GM12878 (cell line): ENCODE measurements around the gene SLITRK5. TPM values are rescaled to one million over a fixed set of nuclear protein-coding genes. Genes with fewer than 3 reads are reported as not detected.

ENCODE experiments used
- ATAC-seq: fragments of 200-7000 bp; cut with Tn5 transposase; 3 replicates; pipeline ENCODE4 v1.9.1; 2020; ENCODE audit warnings: mild to moderate bottlenecking, moderate library complexity
- BruUV-seq: library from RNA; stranded (reverse); fragments of 400-500 nt; replicated peaks from 2 replicates; lab custom pipeline; 2021; lab: Mats Ljungman, UMichigan
- CTCF ChIA-PET: fragments of 300-600 bp; sonication (Branson Sonifier 250); formaldehyde crosslinking; extraction: SDS; loops from one replicate; lab custom pipeline; 2021; ENCODE audit warnings: inconsistent platforms; lab: Yijun Ruan, JAX
- POLR2A ChIA-PET: fragments of 350-600 bp; formaldehyde crosslinking; extraction: SDS; loops from one replicate; lab custom pipeline; 2021; ENCODE audit warnings: inconsistent platforms; lab: Charles Lee
- RAD21 ChIA-PET: fragments of 300-600 bp; sonication (Branson Sonifier 250); formaldehyde crosslinking; loops from one replicate; lab custom pipeline; 2023; ENCODE audit warnings: antibody characterized with exemption; ENCODE audit not compliant: unreplicated experiment; lab: Charles Lee
- SMC1A ChIA-PET: fragments of 300-600 bp; sonication (Branson Sonifier 250); formaldehyde crosslinking; loops from one replicate; lab custom pipeline; 2023; ENCODE audit not compliant: unreplicated experiment, uncharacterized antibody; lab: Charles Lee
- DNase-seq: peaks from one replicate; pipeline ENCODE4 v3.0.0-alpha.2; 2011; ENCODE audit warnings: low read depth, low spot score
- FAIRE-seq: peaks from 3 replicates; lab custom pipeline; 2011; peaks lifted over from hg19 to GRCh38; lab: Jason Lieb, UNC
- H2AFZ ChIP-seq: 2 replicates; pipeline ENCODE4 v1.6.0; 2011; ENCODE audit warnings: low read depth, low read length, control low read depth; ENCODE audit not compliant: control insufficient read depth
- H3K27ac ChIP-seq: 2 replicates; pipeline ENCODE4 v1.5.1; 2011; ENCODE audit warnings: control low read depth; ENCODE audit not compliant: control insufficient read depth, insufficient read depth
- H3K27me3 ChIP-seq, 2 experiments: replicated peaks in 1 of 2; 2 replicates each; pipeline versions ENCODE4 v1.6.0 to v1.6.1; 2011; ENCODE audit warnings: low read length in 1 of 2; ENCODE audit not compliant: control insufficient read depth in 2 of 2, insufficient read depth in 2 of 2
- H3K36me3 ChIP-seq, 2 experiments: 2 replicates each; pipeline ENCODE4 v1.5.1; 2011; ENCODE audit warnings: low read length in 1 of 2; ENCODE audit not compliant: control insufficient read depth in 2 of 2, insufficient read depth in 2 of 2
- H3K4me1 ChIP-seq: 2 replicates; pipeline ENCODE4 v1.6.1; 2011; ENCODE audit warnings: mild to moderate bottlenecking, low read length, moderate library complexity, mixed read lengths; ENCODE audit not compliant: control insufficient read depth, insufficient read depth
- H3K4me2 ChIP-seq: 2 replicates; pipeline ENCODE4 v1.6.0; 2011; ENCODE audit warnings: control low read depth; ENCODE audit not compliant: control insufficient read depth, insufficient read depth
- H3K4me3 ChIP-seq: fragments of 200-600 bp; sonication (generic); 2 replicates; pipeline ENCODE4 v1.5.1; 2016
- H3K79me2 ChIP-seq: 2 replicates; pipeline ENCODE4 v1.6.0; 2011; ENCODE audit warnings: low read length; ENCODE audit not compliant: control insufficient read depth, insufficient read depth
- H3K9ac ChIP-seq: 2 replicates; pipeline ENCODE4 v1.8.0; 2011; ENCODE audit warnings: low read length, control low read depth, mixed read lengths; ENCODE audit not compliant: control insufficient read depth, insufficient read depth
- H3K9me3 ChIP-seq: replicated peaks from 3 replicates; pipeline ENCODE4 v1.5.1; 2011; ENCODE audit warnings: mild to moderate bottlenecking, low read length; ENCODE audit not compliant: control insufficient read depth, insufficient read depth
- H4K20me1 ChIP-seq: 2 replicates; pipeline ENCODE4 v1.6.0; 2011; ENCODE audit not compliant: control insufficient read depth, insufficient read depth
- ASH2L ChIP-seq: fragments of 300-600, 200-600 bp; sonication (generic); IDR thresholded peaks from 2 replicates; pipeline ENCODE4 v1.6.1; 2017; ENCODE audit warnings: low read depth, mild to moderate bottlenecking, borderline replicate concordance
- FOS ChIP-seq: IDR thresholded peaks from 3 replicates; pipeline ENCODE4 v1.6.1; 2011; ENCODE audit warnings: borderline replicate concordance; ENCODE audit not compliant: insufficient read length; ENCODE audit errors: extremely low read depth
- FOXK2 ChIP-seq: fragments of 450-650 bp; IDR thresholded peaks from 2 replicates; pipeline ENCODE4 v1.6.1; 2017; ENCODE audit warnings: mild to moderate bottlenecking, moderate library complexity
- IKZF2 ChIP-seq, 2 experiments: fragments of 450-650 bp; IDR thresholded peaks; 2 replicates each; pipeline ENCODE4 v1.6.1; 2017; ENCODE audit warnings: mild to moderate bottlenecking in 2 of 2, moderate library complexity in 2 of 2
- MXI1 ChIP-seq: fragments of 150-350 bp; IDR thresholded peaks from 2 replicates; pipeline ENCODE4 v1.6.1; 2011; ENCODE audit warnings: low read depth, mild to moderate bottlenecking, inconsistent platforms, low read length, improper control_type of control experiment
- NFYB ChIP-seq: IDR thresholded peaks from 2 replicates; pipeline ENCODE4 v1.6.1; 2011; ENCODE audit warnings: low read depth, mild to moderate bottlenecking, low read length, improper control_type of control experiment, moderate library complexity; ENCODE audit not compliant: insufficient read depth
- SIN3A ChIP-seq: IDR thresholded peaks from 2 replicates; pipeline ENCODE4 v1.6.1; 2012; ENCODE audit warnings: low read depth, low read length, improper control_type of control experiment
- SPI1 ChIP-seq: IDR thresholded peaks from 2 replicates; pipeline ENCODE4 v1.6.1; 2011; ENCODE audit warnings: low read depth, mild to moderate bottlenecking, low read length, moderate library complexity, borderline replicate concordance; ENCODE audit not compliant: insufficient read depth
- WGBS: methylation state at CpG from one replicate; pipeline ENCODE4 v1.1.6; 2016; ENCODE audit warnings: low lambda C conversion rate; ENCODE audit not compliant: insufficient replicate concordance, insufficient coverage; ENCODE audit errors: missing lambda C conversion rate; 5-methylcytosine and 5-hydroxymethylcytosine counted together
- in situ Hi-C: fragments of 300-500 bp; cut with MboI; formaldehyde crosslinking; loops from 9 replicates; pipeline ENCODE4 v1.14.3; 2018; ENCODE audit warnings: mixed read lengths
- intact Hi-C: fragments of 100-400 bp; cut with micrococcal nuclease; formaldehyde crosslinking; loops from one replicate; pipeline ENCODE4 v1.14.2; 2022; ENCODE audit not compliant: unreplicated experiment
- polyA plus RNA-seq, 11 experiments: library from polyadenylated mRNA; depleted of rRNA in 4 of 11; unstranded in 6 of 11; stranded (reverse) in 5 of 11; fragments of >200 nt; fragmentation: Nextera tagmentation in 4 of 11; fragmentation: Illumina TruSeq in 1 of 11; extraction: Ambion mirVana in 4 of 11; extraction: Trizol in 1 of 11; gene quantifications; 1 replicate in 1 of 11; 2 replicates in 10 of 11; pipeline versions ENCODE4 v1.2.1 to v1.2.3, GENCODE V29; 2011 to 2016; ENCODE audit warnings: inconsistent platforms in 2 of 11, missing spikeins in 2 of 11, low read depth in 1 of 11
- total RNA-seq, 4 experiments: library from RNA; depleted of rRNA in 3 of 4; stranded (reverse); fragments of >200 nt in 3 of 4; fragmentation: Illumina TruSeq in 1 of 4; extraction: Trizol in 1 of 4; gene quantifications; 2 replicates each; pipeline versions ENCODE4 v1.2.1 to v1.2.3, GENCODE V29; 2013 to 2021
- TF ChIP-seq, protein P1 (sequence below): fragments of 450-650 bp; formaldehyde crosslinking; IDR thresholded peaks from 2 replicates; pipeline ENCODE4 v1.5.0; 2022; ENCODE audit warnings: mild to moderate bottlenecking, missing genetic modification characterization
- TF ChIP-seq, protein P2 (sequence below): fragments of 450-650 bp; IDR thresholded peaks from 2 replicates; pipeline ENCODE4 v1.6.1; 2017; ENCODE audit warnings: mild to moderate bottlenecking, moderate library complexity
- TF ChIP-seq, protein P3 (sequence below): fragments of 450-650 bp; IDR thresholded peaks from 2 replicates; pipeline ENCODE4 v1.6.1; 2016; ENCODE audit warnings: mild to moderate bottlenecking, moderate library complexity, borderline replicate concordance

Gene SLITRK5
- total and polyA plus RNA-seq, 10 of the 15 experiments (the other 5 are each of a cell fraction or from before 2014, with no cell fraction given) = under 0.01 to 0.08 (median under 0.01) TPM; not detected in 7

DNA sequence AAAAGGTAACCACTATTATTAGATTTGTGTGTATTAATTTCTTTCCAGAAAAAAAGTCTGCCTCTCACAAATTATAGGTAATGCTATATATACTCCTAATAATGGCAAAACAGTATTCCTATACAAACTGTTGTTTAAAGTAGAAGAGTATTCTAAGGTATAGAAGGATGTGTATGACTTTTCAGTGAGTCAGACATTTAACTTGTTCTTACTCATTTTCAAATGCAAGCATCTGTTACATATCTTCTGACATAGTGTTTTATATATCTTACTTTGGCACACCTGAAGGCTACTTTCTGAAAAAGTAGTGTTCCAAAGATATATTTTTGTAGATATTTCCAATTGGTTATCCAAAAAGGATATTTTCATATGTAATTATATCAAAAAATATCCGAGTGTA is 3.5 kb upstream of the SLITRK5 start:
- TF ChIP-seq, protein P1, sequence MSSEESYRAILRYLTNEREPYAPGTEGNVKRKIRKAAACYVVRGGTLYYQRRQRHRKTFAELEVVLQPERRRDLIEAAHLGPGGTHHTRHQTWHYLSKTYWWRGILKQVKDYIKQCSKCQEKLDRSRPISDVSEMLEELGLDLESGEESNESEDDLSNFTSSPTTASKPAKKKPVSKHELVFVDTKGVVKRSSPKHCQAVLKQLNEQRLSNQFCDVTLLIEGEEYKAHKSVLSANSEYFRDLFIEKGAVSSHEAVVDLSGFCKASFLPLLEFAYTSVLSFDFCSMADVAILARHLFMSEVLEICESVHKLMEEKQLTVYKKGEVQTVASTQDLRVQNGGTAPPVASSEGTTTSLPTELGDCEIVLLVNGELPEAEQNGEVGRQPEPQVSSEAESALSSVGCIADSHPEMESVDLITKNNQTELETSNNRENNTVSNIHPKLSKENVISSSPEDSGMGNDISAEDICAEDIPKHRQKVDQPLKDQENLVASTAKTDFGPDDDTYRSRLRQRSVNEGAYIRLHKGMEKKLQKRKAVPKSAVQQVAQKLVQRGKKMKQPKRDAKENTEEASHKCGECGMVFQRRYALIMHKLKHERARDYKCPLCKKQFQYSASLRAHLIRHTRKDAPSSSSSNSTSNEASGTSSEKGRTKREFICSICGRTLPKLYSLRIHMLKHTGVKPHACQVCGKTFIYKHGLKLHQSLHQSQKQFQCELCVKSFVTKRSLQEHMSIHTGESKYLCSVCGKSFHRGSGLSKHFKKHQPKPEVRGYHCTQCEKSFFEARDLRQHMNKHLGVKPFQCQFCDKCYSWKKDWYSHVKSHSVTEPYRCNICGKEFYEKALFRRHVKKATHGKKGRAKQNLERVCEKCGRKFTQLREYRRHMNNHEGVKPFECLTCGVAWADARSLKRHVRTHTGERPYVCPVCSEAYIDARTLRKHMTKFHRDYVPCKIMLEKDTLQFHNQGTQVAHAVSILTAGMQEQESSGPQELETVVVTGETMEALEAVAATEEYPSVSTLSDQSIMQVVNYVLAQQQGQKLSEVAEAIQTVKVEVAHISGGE (CRISPR knock-in tag) = no peak
- TF ChIP-seq, protein P2, sequence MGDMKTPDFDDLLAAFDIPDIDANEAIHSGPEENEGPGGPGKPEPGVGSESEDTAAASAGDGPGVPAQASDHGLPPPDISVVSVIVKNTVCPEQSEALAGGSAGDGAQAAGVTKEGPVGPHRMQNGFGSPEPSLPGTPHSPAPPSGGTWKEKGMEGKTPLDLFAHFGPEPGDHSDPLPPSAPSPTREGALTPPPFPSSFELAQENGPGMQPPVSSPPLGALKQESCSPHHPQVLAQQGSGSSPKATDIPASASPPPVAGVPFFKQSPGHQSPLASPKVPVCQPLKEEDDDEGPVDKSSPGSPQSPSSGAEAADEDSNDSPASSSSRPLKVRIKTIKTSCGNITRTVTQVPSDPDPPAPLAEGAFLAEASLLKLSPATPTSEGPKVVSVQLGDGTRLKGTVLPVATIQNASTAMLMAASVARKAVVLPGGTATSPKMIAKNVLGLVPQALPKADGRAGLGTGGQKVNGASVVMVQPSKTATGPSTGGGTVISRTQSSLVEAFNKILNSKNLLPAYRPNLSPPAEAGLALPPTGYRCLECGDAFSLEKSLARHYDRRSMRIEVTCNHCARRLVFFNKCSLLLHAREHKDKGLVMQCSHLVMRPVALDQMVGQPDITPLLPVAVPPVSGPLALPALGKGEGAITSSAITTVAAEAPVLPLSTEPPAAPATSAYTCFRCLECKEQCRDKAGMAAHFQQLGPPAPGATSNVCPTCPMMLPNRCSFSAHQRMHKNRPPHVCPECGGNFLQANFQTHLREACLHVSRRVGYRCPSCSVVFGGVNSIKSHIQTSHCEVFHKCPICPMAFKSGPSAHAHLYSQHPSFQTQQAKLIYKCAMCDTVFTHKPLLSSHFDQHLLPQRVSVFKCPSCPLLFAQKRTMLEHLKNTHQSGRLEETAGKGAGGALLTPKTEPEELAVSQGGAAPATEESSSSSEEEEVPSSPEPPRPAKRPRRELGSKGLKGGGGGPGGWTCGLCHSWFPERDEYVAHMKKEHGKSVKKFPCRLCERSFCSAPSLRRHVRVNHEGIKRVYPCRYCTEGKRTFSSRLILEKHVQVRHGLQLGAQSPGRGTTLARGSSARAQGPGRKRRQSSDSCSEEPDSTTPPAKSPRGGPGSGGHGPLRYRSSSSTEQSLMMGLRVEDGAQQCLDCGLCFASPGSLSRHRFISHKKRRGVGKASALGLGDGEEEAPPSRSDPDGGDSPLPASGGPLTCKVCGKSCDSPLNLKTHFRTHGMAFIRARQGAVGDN = no peak
- TF ChIP-seq SIN3A (no peak), FOS (no peak), NFYB (no peak), MXI1 (no peak), IKZF2 (IDR thresholded peaks at IDR 0.05) (no peak), SPI1 (no peak), FOXK2 (no peak), ASH2L (no peak)
- TF ChIP-seq, protein P3, sequence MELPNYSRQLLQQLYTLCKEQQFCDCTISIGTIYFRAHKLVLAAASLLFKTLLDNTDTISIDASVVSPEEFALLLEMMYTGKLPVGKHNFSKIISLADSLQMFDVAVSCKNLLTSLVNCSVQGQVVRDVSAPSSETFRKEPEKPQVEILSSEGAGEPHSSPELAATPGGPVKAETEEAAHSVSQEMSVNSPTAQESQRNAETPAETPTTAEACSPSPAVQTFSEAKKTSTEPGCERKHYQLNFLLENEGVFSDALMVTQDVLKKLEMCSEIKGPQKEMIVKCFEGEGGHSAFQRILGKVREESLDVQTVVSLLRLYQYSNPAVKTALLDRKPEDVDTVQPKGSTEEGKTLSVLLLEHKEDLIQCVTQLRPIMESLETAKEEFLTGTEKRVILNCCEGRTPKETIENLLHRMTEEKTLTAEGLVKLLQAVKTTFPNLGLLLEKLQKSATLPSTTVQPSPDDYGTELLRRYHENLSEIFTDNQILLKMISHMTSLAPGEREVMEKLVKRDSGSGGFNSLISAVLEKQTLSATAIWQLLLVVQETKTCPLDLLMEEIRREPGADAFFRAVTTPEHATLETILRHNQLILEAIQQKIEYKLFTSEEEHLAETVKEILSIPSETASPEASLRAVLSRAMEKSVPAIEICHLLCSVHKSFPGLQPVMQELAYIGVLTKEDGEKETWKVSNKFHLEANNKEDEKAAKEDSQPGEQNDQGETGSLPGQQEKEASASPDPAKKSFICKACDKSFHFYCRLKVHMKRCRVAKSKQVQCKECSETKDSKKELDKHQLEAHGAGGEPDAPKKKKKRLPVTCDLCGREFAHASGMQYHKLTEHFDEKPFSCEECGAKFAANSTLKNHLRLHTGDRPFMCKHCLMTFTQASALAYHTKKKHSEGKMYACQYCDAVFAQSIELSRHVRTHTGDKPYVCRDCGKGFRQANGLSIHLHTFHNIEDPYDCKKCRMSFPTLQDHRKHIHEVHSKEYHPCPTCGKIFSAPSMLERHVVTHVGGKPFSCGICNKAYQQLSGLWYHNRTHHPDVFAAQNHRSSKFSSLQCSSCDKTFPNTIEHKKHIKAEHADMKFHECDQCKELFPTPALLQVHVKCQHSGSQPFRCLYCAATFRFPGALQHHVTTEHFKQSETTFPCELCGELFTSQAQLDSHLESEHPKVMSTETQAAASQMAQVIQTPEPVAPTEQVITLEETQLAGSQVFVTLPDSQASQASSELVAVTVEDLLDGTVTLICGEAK = no peak
- no peaks in the 10 kb centered on the region for H3K36me3 ChIP-seq
- no TSS peak for BruUV-seq
- no peaks in the 10 kb centered on the region for H4K20me1 ChIP-seq
- no peaks in the 10 kb centered on the region; the same call in 2 of the 3 replicates for H3K9me3 ChIP-seq
- H3K27ac ChIP-seq = no peak overlapping the region
- H3K4me1 ChIP-seq = no peaks in the 10 kb centered on the region
- CTCF ChIA-PET = interaction anchor here (0.7 kb wide), 1 partner anchor 186 kb away, joined by 3 read pairs; no protein-coding TSS in a partner anchor
- 0% methylated on average over 1 of the region's 1 CpG for WGBS
- H2AFZ ChIP-seq = no peak overlapping the region
- H3K27me3 ChIP-seq = no peaks in the 10 kb centered on the region; a peak in 1 of 4 replicates
- POLR2A ChIA-PET = interaction anchor here (1.1 kb wide), 1 partner anchor 15 kb away, joined by 3 read pairs; no protein-coding TSS in a partner anchor
- H3K9ac ChIP-seq = no peak overlapping the region
- no peak overlapping the region for H3K4me3 ChIP-seq
- ATAC-seq (no peak), DNase-seq (no peak), FAIRE-seq (no peak)
- intact Hi-C loops (loop anchor here (5.0 kb wide), 1 partner anchor 410 kb away; no protein-coding TSS in a partner anchor), in situ Hi-C loops (loop anchor here (25.0 kb wide), 1 partner anchor 805 kb away; no protein-coding TSS in a partner anchor)
- no peak overlapping the region for H3K4me2 ChIP-seq
- H3K79me2 ChIP-seq = no peaks in the 10 kb centered on the region
- RAD21 ChIA-PET = interaction anchor here (0.7 to 1.8 kb wide), 5 partner anchors 18 to 308 kb away, joined by 3 to 8 read pairs (median 4); no protein-coding TSS in a partner anchor
- SMC1A ChIA-PET = interaction anchor here (1.0 to 1.3 kb wide), 2 partner anchors 25 to 131 kb away, joined by 3 to 4 read pairs; no protein-coding TSS in a partner anchor
